Activated CD8-positive, alpha-beta memory T cell treated with anti-CD3 and anti-CD28 coated beads, Interleukin-2, amount 50 U/mL, for 4 hours (primary cell): Measurements from ENCODE around the gene GSPT1.

Source experiments
- DNase-seq: peaks from one replicate; pipeline ENCODE4 v3.0.0-alpha.2; 2020

GSPT1 gene

DNA sequence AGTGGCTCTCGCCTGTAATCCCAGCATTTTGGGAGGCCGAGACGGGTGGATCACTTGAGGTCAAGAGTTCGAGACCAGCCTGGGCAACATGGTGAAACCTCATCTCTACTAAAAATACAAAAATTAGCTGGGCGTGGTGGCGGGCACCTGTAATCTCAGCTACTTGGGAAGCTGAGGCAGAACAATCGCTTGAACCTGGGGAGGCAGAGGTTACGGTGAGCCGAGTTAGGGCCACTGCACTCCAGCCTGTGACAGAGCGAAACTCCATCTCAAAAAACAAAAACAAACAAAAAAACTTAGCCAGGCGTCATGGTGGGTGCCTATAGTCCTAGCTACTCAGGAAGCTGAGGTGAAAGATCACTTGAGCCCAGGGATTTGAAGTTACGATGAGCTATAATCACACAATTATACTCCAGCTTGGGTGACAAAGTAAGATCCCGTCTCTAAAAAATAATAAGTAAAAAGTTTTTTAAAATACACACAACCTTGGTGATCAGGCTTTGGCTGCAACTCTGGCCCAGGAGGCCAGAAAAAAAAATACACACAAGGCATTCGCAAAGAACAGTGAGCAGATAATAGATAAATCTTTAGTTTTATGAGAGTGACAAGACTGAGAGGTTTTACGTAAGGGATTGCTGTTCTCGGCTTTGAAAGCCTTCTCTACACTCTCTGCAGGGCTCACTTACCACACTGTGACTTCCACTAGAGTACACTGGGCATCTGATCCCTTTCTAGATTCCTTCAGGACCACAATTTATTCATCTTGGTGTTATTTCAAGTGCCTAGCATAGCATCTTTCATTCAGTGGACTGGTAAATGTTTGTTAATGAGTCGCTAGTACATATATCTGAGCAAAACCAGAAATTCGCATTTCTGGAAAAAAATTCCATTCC lies 5.9 kb downstream of the GSPT1 start:
- no peak for DNase-seq

GRCh38 chr16:11907160-11907970 lies 8.4 kb downstream of the GSPT1 start:
- no peak for DNase-seq

- DNase-seq: no peak
Measured at GRCh38 chr16:11903906-11904305, 11.8 kb downstream of the GSPT1 start.

DNA sequence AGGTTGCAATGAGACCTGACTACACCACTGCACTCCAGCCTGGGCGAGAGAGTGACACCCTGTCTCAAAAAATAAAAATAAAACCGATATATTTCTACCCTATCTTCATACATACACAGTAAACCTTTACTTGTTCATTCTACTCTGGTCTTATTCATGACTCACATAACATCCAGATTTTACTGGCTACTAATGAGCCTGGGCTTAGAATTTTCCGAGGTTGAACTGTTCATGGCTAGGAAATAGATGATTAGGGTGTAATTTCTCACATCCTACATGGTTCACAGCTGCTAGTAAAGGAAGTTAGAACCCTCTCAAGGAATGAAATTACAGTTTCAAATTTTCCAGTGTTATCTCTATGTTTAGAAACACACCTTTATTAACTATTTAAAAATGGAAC lies 14.7 kb downstream of the GSPT1 start:
- no peak for DNase-seq

GRCh38 chr16:11896486-11897176 lies 19.1 kb downstream of the GSPT1 start:
- no peak for DNase-seq

GRCh38 chr16:11893571-11893970 lies 22.2 kb downstream of the GSPT1 start:
- DNase-seq: no peak

DNA sequence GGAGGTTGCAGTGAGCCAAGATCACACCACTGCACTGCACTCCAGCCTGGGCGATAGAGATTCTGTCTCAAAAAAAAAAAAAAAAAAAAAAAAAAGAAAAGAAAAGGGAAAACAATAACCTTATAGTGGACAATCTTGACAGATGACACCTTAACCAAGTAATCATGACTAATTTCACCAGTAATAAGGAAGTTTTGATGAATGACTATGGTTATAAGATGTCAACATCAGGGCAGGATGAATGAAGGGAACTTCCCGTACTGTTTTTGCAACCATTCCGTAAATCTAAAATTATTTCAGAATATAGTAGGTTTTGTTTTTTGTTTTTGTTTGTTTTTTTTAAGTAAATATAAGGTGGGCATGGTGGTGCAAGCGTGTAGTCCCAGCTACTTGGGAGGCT lies 23.0 kb downstream of the GSPT1 start:
- DNase-seq: no peak

- no peak for DNase-seq
Measured at GRCh38 chr16:11890231-11890965, 25.4 kb downstream of the GSPT1 start.

GRCh38 chr16:11886881-11887280 lies 28.9 kb downstream of the GSPT1 start:
- no peak for DNase-seq

GRCh38 chr16:11884035-11884434 lies 31.7 kb downstream of the GSPT1 start:
- no peak for DNase-seq

DNA sequence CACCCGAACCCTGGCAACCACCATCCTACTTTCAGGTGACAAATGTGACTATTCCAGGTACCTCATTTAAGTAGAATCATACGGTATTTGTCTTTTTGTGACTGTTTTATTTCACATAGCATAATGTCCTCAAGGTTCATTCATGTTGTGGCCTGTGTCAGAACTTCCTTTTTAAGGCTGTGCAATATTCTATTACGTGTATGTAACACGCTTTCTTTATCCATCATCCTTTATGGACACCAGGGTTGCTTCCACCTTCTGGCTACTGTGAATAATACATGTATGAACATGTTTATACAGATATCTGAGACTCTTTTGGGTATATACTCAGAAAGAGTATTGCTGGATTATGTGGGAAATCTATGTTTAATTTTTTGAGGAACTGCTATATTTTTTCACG lies 35.7 kb downstream of the GSPT1 start:
- DNase-seq: no peak

GRCh38 chr16:11877374-11877773 lies 38.4 kb downstream of the GSPT1 start:
- DNase-seq: no peak

- no peak for DNase-seq
Measured at GRCh38 chr16:11876306-11876705, 39.5 kb downstream of the GSPT1 start.

DNA sequence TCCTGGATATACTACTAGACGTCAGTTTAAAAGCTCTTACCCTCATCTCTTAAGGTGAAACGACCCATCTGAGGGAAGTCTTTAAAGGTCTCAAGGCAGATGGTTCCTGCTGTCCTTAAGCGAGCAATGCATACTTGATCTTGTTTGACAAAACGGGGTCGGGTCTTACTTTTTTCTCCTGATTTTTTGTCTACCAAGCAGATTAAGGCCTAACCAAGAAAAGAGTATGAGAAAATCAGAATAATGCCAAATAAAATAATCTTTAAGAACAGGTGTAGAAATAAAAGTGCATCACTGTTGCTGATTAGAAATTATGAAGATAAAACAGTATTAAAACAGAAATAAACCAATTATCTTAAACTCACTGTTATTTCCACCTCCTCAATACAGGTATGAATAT lies 40.0 kb downstream of the GSPT1 start:
- DNase-seq: no peak

DNA sequence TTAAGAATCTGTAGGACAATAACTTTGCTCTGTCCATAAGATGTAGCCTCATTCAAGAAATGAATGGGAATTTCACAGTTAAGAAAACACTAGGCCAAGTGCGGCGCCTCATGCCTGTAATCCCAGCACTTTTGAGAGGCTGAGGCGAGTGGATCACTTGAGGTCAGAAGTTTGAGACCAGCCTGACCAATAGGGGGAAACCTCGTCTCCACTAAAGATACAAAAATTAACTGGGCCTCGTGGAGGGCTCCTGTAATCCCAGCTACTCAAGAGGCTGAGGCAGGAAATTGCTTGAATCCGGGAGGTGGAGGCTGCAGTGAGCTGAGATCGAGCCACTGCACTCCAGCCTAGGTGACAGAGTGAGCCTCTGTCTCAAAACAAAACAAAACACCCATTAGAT lies 44.6 kb downstream of the GSPT1 start:
- no peak for DNase-seq

GRCh38 chr16:11870399-11870798 lies 45.4 kb downstream of the GSPT1 start:
- no peak for DNase-seq

DNA sequence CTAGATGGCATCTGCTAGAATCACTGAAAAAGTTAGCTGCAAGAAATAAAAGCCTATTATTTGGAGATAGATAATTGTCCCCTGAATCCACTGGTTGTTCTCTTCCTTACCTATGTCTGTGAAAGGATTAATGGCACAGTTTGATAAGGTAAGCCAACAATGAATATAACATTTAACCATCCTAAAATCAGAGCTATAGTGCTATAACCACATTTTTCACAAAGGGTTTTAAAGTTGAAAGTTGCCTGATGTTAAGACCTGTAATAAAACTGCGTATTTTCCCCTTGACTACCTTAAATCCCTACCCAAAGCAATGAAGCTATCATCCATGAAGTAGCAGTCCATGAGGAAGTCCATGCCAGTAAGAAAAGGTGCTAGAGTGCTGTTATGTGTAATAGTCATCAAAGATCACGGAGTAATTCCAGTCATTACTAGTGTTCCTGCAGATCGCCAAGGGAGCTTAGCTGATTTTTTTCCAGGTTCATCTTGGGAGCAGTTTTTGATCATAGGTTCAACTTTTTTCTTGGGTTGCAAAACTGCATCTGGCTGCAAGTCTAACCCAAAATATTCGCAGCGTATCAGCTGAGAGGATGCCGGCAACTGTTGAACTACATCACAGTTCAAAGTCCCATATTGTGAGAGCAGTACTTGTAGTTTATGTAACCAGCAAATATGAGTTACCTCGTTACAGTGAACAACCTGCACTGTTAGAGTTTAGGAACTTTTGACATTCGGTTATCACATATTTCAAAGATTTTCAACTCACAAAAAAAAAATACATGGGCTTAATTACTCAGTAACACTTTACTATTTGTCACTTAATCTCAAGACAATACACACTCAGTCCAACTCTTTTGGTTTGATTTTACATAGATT lies 46.2 kb downstream of the GSPT1 start:
- no peak for DNase-seq

DNA sequence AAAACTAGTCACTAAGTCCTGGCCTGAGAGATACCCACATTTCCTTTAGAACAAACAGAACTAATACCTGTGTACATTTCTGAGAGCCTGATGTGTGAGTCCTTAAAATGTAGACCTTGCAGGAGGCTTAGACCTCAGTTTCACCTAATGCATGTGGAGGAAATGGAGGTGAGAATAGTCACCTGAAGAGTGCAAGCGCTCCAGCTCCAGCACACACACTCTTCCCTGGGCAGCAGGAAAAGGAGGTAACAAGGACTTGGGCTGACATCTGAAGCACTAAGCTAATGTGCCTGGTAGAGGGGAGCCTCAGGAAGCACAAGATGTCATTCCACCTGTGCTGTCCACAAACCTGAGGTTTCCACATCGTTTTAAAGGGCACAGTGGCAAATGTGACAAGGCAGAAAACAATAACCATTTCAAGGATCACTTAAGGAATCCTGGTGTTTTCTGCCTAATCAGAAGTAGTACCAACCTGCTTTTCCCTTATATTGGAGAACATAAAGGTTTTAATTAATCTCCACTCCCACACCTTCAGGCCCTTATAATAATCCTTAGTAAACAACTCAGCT lies 47.3 kb downstream of the GSPT1 start:
- no peak for DNase-seq

DNA sequence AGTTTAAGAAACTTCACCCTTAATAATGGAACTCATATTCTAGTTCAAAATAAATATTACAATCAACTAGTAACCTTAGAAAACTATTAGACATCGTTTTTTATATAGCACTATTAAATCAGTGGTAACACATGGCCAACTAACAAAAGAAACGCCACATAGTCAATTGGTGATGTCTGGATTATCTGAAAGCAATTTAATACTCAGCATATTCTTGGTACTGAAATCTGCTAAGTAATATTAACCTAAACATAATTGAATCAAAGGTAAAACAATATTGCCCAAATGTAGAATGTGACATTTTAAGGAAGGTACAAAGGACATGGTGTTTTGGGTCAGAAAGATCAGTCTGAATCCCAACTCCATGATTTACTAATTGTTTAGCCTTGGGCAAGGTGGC lies 53.3 kb downstream of the GSPT1 start:
- no peak for DNase-seq

DNA sequence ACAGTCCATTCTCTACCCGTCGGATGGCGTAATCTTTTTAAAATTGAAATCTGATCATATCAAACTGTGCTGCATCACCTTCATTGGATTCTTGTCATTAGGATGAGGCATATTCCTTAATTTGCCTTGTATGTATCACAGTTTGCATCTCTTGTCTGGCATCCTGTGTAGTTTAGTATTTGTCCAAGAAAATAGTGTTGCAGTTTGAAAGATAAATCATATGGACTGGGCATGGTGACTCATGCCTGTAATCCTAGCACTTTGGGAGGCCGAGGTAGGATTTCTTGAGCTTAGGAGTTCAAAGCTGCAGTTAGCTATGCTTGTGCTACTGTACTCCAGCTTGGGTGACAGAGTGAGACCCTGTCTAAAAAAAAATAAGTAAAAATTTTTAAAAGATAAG lies 58.6 kb downstream of the GSPT1 start:
- no peak for DNase-seq

- DNase-seq: no peak
Measured at GRCh38 chr16:11852092-11852809, 63.5 kb downstream of the GSPT1 start.
